GM12878 (cell line): Measurements from ENCODE around the gene POU4F1. TPM values are rescaled to one million over a fixed set of nuclear protein-coding genes. Genes with fewer than 3 reads are reported as not detected.
"Not testable (repeated sequence)": the region's sequence is repeated elsewhere in the genome, so short reads cannot be mapped to it uniquely, and the experiment has no call there.

Source experiments
- ATAC-seq: fragments of 200-7000 bp; cut with Tn5 transposase; 3 replicates; pipeline ENCODE4 v1.9.1; 2020; ENCODE audit warnings: mild to moderate bottlenecking, moderate library complexity
- BruUV-seq: library from RNA; stranded (reverse); fragments of 400-500 nt; replicated peaks from 2 replicates; lab custom pipeline; 2021; lab: Mats Ljungman, UMichigan
- CTCF ChIA-PET: fragments of 300-600 bp; sonication (Branson Sonifier 250); formaldehyde crosslinking; extraction: SDS; loops from one replicate; lab custom pipeline; 2021; ENCODE audit warnings: inconsistent platforms; lab: Yijun Ruan, JAX
- POLR2A ChIA-PET: fragments of 350-600 bp; formaldehyde crosslinking; extraction: SDS; loops from one replicate; lab custom pipeline; 2021; ENCODE audit warnings: inconsistent platforms; lab: Charles Lee
- RAD21 ChIA-PET: fragments of 300-600 bp; sonication (Branson Sonifier 250); formaldehyde crosslinking; loops from one replicate; lab custom pipeline; 2023; ENCODE audit warnings: antibody characterized with exemption; ENCODE audit not compliant: unreplicated experiment; lab: Charles Lee
- SMC1A ChIA-PET: fragments of 300-600 bp; sonication (Branson Sonifier 250); formaldehyde crosslinking; loops from one replicate; lab custom pipeline; 2023; ENCODE audit not compliant: unreplicated experiment, uncharacterized antibody; lab: Charles Lee
- DNase-seq: peaks from one replicate; pipeline ENCODE4 v3.0.0-alpha.2; 2011; ENCODE audit warnings: low read depth, low spot score
- FAIRE-seq: peaks from 3 replicates; lab custom pipeline; 2011; peaks lifted over from hg19 to GRCh38; lab: Jason Lieb, UNC
- H2AFZ ChIP-seq: 2 replicates; pipeline ENCODE4 v1.6.0; 2011; ENCODE audit warnings: low read depth, low read length, control low read depth; ENCODE audit not compliant: control insufficient read depth
- H3K27ac ChIP-seq: 2 replicates; pipeline ENCODE4 v1.5.1; 2011; ENCODE audit warnings: control low read depth; ENCODE audit not compliant: control insufficient read depth, insufficient read depth
- H3K27me3 ChIP-seq, 2 experiments: replicated peaks in 1 of 2; 2 replicates each; pipeline versions ENCODE4 v1.6.0 to v1.6.1; 2011; ENCODE audit warnings: low read length in 1 of 2; ENCODE audit not compliant: control insufficient read depth in 2 of 2, insufficient read depth in 2 of 2
- H3K36me3 ChIP-seq, 2 experiments: 2 replicates each; pipeline ENCODE4 v1.5.1; 2011; ENCODE audit warnings: low read length in 1 of 2; ENCODE audit not compliant: control insufficient read depth in 2 of 2, insufficient read depth in 2 of 2
- H3K4me1 ChIP-seq: 2 replicates; pipeline ENCODE4 v1.6.1; 2011; ENCODE audit warnings: mild to moderate bottlenecking, low read length, moderate library complexity, mixed read lengths; ENCODE audit not compliant: control insufficient read depth, insufficient read depth
- H3K4me2 ChIP-seq: 2 replicates; pipeline ENCODE4 v1.6.0; 2011; ENCODE audit warnings: control low read depth; ENCODE audit not compliant: control insufficient read depth, insufficient read depth
- H3K4me3 ChIP-seq: fragments of 200-600 bp; sonication (generic); 2 replicates; pipeline ENCODE4 v1.5.1; 2016
- H3K79me2 ChIP-seq: 2 replicates; pipeline ENCODE4 v1.6.0; 2011; ENCODE audit warnings: low read length; ENCODE audit not compliant: control insufficient read depth, insufficient read depth
- H3K9ac ChIP-seq: 2 replicates; pipeline ENCODE4 v1.8.0; 2011; ENCODE audit warnings: low read length, control low read depth, mixed read lengths; ENCODE audit not compliant: control insufficient read depth, insufficient read depth
- H3K9me3 ChIP-seq: replicated peaks from 3 replicates; pipeline ENCODE4 v1.5.1; 2011; ENCODE audit warnings: mild to moderate bottlenecking, low read length; ENCODE audit not compliant: control insufficient read depth, insufficient read depth
- H4K20me1 ChIP-seq: 2 replicates; pipeline ENCODE4 v1.6.0; 2011; ENCODE audit not compliant: control insufficient read depth, insufficient read depth
- TAF1 ChIP-seq: IDR thresholded peaks from 2 replicates; pipeline ENCODE4 v1.6.1; 2011; ENCODE audit warnings: mild to moderate bottlenecking, low read depth, low read length, borderline replicate concordance
- YBX1 ChIP-seq: fragments of 450-650 bp; IDR thresholded peaks from 2 replicates; pipeline ENCODE4 v1.6.1; 2016; ENCODE audit warnings: antibody characterized with exemption
- YY1 ChIP-seq: IDR thresholded peaks from 2 replicates; pipeline ENCODE4 v1.6.1; 2011; ENCODE audit warnings: low read depth, mild to moderate bottlenecking, low read length
- ZNF207 ChIP-seq: fragments of 450-650 bp; IDR thresholded peaks from 2 replicates; pipeline ENCODE4 v1.6.1; 2014; ENCODE audit warnings: antibody characterized with exemption, mild to moderate bottlenecking, borderline replicate concordance
- WGBS: methylation state at CpG from one replicate; pipeline ENCODE4 v1.1.6; 2016; ENCODE audit warnings: low lambda C conversion rate; ENCODE audit not compliant: insufficient replicate concordance, insufficient coverage; ENCODE audit errors: missing lambda C conversion rate; 5-methylcytosine and 5-hydroxymethylcytosine counted together
- in situ Hi-C: fragments of 300-500 bp; cut with MboI; formaldehyde crosslinking; loops from 9 replicates; pipeline ENCODE4 v1.14.3; 2018; ENCODE audit warnings: mixed read lengths
- intact Hi-C: fragments of 100-400 bp; cut with micrococcal nuclease; formaldehyde crosslinking; loops from one replicate; pipeline ENCODE4 v1.14.2; 2022; ENCODE audit not compliant: unreplicated experiment
- polyA plus RNA-seq, 11 experiments: library from polyadenylated mRNA; depleted of rRNA in 4 of 11; unstranded in 6 of 11; stranded (reverse) in 5 of 11; fragments of >200 nt; fragmentation: Nextera tagmentation in 4 of 11; fragmentation: Illumina TruSeq in 1 of 11; extraction: Ambion mirVana in 4 of 11; extraction: Trizol in 1 of 11; gene quantifications; 1 replicate in 1 of 11; 2 replicates in 10 of 11; pipeline versions ENCODE4 v1.2.1 to v1.2.3, GENCODE V29; 2011 to 2016; ENCODE audit warnings: inconsistent platforms in 2 of 11, missing spikeins in 2 of 11, low read depth in 1 of 11
- total RNA-seq, 4 experiments: library from RNA; depleted of rRNA in 3 of 4; stranded (reverse); fragments of >200 nt in 3 of 4; fragmentation: Illumina TruSeq in 1 of 4; extraction: Trizol in 1 of 4; gene quantifications; 2 replicates each; pipeline versions ENCODE4 v1.2.1 to v1.2.3, GENCODE V29; 2013 to 2021
- TF ChIP-seq, protein P1 (sequence below): IDR thresholded peaks from 2 replicates; pipeline ENCODE4 v1.6.1; 2012; ENCODE audit warnings: low read length, inconsistent platforms
- TF ChIP-seq, protein P2 (sequence below): fragments of 450-650 bp; formaldehyde crosslinking; IDR thresholded peaks from 2 replicates; pipeline ENCODE4 v1.4.0; 2022; ENCODE audit warnings: mild to moderate bottlenecking, moderate library complexity
- TF ChIP-seq, protein P3 (sequence below): fragments of 450-650 bp; IDR thresholded peaks from 2 replicates; pipeline ENCODE4 v1.6.1; 2016; ENCODE audit warnings: mild to moderate bottlenecking

Gene POU4F1
- total and polyA plus RNA-seq, 10 of the 15 experiments (the other 5 are each of a cell fraction or from before 2014, with no cell fraction given) = 0.01 to 0.14 (median 0.02) TPM; not detected in 5

DNA sequence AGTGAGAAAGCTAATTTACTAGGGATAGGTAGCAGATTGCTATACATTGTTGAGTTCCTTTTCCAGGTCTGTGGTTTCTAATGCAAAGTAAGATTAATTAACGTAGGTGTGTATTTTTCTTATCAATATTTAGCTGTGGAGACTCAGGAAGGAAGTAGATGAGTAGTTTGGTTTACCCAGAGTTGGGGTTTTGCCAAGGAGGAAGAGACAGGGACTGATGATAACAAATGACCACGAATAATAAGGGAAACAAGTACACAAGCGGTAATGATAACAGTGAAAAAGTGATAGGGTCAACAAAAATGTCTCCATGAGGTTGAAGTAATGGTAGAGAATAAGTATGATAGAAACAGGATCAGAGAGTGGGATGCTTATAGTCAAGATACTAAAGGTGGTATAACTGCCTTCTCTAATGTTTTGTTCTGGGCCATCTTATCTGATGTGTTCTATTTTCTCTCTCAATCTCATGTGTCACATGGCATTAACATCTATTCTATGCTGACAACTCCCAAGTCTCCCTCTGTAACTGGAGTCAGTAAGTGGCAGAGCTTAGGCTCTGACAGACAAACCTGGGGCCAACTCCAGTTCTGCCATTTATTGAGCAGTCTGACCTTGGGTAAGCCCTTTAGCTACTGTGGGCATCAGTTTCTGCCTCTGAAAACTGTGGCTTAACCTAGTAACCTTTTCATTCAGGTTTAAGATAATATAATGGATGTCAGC lies 46.8 kb upstream of the POU4F1 start (continued):
- TF ChIP-seq, protein P1, sequence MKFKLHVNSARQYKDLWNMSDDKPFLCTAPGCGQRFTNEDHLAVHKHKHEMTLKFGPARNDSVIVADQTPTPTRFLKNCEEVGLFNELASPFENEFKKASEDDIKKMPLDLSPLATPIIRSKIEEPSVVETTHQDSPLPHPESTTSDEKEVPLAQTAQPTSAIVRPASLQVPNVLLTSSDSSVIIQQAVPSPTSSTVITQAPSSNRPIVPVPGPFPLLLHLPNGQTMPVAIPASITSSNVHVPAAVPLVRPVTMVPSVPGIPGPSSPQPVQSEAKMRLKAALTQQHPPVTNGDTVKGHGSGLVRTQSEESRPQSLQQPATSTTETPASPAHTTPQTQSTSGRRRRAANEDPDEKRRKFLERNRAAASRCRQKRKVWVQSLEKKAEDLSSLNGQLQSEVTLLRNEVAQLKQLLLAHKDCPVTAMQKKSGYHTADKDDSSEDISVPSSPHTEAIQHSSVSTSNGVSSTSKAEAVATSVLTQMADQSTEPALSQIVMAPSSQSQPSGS = no peak
- TF ChIP-seq TAF1 (no peak), YY1 (no peak), YBX1 (no peak), ZNF207 (no peak)
- TF ChIP-seq, protein P2, sequence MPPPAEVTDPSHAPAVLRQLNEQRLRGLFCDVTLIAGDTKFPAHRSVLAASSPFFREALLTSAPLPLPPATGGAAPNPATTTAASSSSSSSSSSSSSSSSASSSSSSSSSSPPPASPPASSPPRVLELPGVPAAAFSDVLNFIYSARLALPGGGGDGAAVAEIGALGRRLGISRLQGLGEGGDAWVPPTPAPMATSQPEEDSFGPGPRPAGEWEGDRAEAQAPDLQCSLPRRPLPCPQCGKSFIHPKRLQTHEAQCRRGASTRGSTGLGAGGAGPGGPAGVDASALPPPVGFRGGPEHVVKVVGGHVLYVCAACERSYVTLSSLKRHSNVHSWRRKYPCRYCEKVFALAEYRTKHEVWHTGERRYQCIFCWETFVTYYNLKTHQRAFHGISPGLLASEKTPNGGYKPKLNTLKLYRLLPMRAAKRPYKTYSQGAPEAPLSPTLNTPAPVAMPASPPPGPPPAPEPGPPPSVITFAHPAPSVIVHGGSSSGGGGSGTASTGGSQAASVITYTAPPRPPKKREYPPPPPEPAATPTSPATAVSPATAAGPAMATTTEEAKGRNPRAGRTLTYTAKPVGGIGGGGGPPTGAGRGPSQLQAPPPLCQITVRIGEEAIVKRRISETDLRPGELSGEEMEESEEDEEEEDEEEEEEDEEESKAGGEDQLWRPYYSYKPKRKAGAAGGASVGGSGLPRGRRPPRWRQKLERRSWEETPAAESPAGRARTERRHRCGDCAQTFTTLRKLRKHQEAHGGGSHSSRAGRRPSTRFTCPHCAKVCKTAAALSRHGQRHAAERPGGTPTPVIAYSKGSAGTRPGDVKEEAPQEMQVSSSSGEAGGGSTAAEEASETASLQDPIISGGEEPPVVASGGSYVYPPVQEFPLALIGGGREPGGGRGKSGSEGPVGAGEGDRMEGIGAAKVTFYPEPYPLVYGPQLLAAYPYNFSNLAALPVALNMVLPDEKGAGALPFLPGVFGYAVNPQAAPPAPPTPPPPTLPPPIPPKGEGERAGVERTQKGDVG = no peak
- TF ChIP-seq, protein P3, sequence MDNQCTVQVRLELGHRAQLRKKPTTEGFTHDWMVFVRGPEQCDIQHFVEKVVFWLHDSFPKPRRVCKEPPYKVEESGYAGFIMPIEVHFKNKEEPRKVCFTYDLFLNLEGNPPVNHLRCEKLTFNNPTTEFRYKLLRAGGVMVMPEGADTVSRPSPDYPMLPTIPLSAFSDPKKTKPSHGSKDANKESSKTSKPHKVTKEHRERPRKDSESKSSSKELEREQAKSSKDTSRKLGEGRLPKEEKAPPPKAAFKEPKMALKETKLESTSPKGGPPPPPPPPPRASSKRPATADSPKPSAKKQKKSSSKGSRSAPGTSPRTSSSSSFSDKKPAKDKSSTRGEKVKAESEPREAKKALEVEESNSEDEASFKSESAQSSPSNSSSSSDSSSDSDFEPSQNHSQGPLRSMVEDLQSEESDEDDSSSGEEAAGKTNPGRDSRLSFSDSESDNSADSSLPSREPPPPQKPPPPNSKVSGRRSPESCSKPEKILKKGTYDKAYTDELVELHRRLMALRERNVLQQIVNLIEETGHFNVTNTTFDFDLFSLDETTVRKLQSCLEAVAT = no peak

DNA sequence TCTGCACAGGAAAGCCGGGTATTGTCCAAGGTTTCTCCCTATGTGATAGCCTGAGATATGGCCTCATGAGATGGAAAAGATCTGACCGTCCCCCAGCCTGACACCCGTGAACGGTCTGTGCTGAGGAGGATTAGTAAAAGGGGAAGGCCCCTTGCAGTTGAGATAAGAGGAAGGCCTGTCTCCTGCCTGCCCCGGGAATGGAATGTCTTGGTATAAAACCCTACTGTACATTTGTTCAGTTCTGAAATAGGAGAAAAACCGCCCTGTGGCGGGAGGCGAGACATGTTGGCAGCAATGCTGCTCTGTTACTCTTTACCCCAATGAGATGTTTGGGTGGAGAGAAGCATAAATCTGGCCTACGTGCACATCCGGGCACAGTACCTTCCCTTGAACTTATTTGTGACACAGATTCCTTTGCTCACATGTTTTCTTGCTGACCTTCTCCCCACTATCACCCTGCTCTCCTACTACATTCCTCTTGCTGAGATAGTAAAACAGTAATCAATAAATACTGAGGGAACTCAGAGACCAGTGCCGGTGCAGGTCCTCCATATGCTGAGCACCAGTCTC lies 43.8 kb upstream of the POU4F1 start:
- in situ Hi-C loops = loop anchor here (25.0 kb wide), 1 partner anchor 1635 kb away; no protein-coding TSS in a partner anchor
- POLR2A ChIA-PET, DNase-seq, H3K4me3 ChIP-seq, SMC1A ChIA-PET, ATAC-seq, RAD21 ChIA-PET, H3K36me3 ChIP-seq, H3K27ac ChIP-seq, H2AFZ ChIP-seq, FAIRE-seq, BruUV-seq, H3K4me2 ChIP-seq, H3K9ac ChIP-seq, H3K4me1 ChIP-seq, H3K9me3 ChIP-seq, H4K20me1 ChIP-seq, intact Hi-C loops, H3K27me3 ChIP-seq: not testable (repeated sequence)
- peaks cover 45% of the 10 kb centered on the region for H3K79me2 ChIP-seq
- 94% methylated on average over 11 of the region's 11 CpGs for WGBS
- CTCF ChIA-PET = interaction anchor here (1.0 kb wide), 1 partner anchor 411 kb away, joined by 3 read pairs; no protein-coding TSS in a partner anchor
